Esophagus muscularis mucosa (tissue), 4 donors: ENCODE results near the gene ZFYVE28. TPM values are rescaled to one million over a fixed set of nuclear protein-coding genes. Genes with fewer than 3 reads are reported as not detected.
A peak's percentile ranks its signal among the peaks of the same experiment; 100 is the strongest.

Experiments used
- DNase-seq: peaks from one replicate; pipeline ENCODE4 v3.0.0-alpha.2; 2017; ENCODE audit errors: extremely low spot score
- H3K27ac ChIP-seq, 4 donors: fragments of 200-600 bp; sonication (generic); replicated peaks in 1 of 4; 1 replicate in 3 of 4; 2 replicates in 1 of 4; pipeline ENCODE4 v1.5.1; 2016 to 2019; ENCODE audit warnings: mild to moderate bottlenecking in 1 of 4
- H3K27me3 ChIP-seq, 4 donors: fragments of 200-600 bp; sonication (generic); one replicate each; pipeline versions ENCODE4 v1.5.1 to v1.6.0; 2016 to 2019
- H3K36me3 ChIP-seq, 4 donors: fragments of 200-600 bp; sonication (generic); one replicate each; pipeline ENCODE4 v1.5.1; 2016 to 2019
- H3K4me1 ChIP-seq, 4 donors: fragments of 200-600 bp; sonication (generic); one replicate each; pipeline ENCODE4 v1.5.1; 2016 to 2019
- H3K4me3 ChIP-seq, 4 donors: fragments of 200-600 bp; sonication (generic); 1 replicate in 2 of 4; 2 replicates in 2 of 4; pipeline ENCODE4 v1.5.1; 2016 to 2019; ENCODE audit warnings: mild to moderate bottlenecking in 4 of 4, moderate library complexity in 1 of 4
- H3K9me3 ChIP-seq, 4 donors: fragments of 200-600 bp; sonication (generic); 1 replicate in 3 of 4; 2 replicates in 1 of 4; pipeline ENCODE4 v1.5.1; 2016 to 2019
- CTCF ChIP-seq, 3 experiments: fragments of 200-600 bp in 2 of 3; fragments of 450-650 bp in 1 of 3; sonication (generic) in 2 of 3; IDR thresholded peaks; one replicate each; pipeline ENCODE4 v1.5.1; 2017 to 2019; ENCODE audit warnings: antibody characterized with exemption in 3 of 3, mild to moderate bottlenecking in 2 of 3, moderate library complexity in 1 of 3
- EP300 ChIP-seq: sonication (generic); formaldehyde crosslinking; IDR thresholded peaks from one replicate; pipeline ENCODE4 v1.6.1; 2017; ENCODE audit warnings: antibody characterized with exemption
- POLR2A ChIP-seq: fragments of 450-650 bp; IDR thresholded peaks from one replicate; pipeline ENCODE4 v1.6.1; 2017; ENCODE audit warnings: antibody characterized with exemption, moderate library complexity, mild to moderate bottlenecking, low read depth
- POLR2AphosphoS5 ChIP-seq, 2 donors: sonication (generic); formaldehyde crosslinking; IDR thresholded peaks; one replicate each; pipeline ENCODE4 v1.6.1; 2017; ENCODE audit warnings: antibody characterized with exemption in 2 of 2
- WGBS: methylation state at CpG from one replicate; pipeline ENCODE4 v1.1.5; 2018; 5-methylcytosine and 5-hydroxymethylcytosine counted together
- intact Hi-C: fragments of 100-400 bp; cut with DNase I; formaldehyde crosslinking; loops from one replicate; pipeline ENCODE4 v1.15.1; 2023
- total RNA-seq, 4 donors: library from RNA; depleted of rRNA; stranded (reverse); fragments of >200 nt; gene quantifications; one replicate each; pipeline versions ENCODE4 v1.1.0 to v1.2.1, GENCODE V29; 2016

The ZFYVE28 gene
- total RNA-seq, 4 donors from 2014 or later, result 4.5 to 13.4 (median 8.4) TPM

GRCh38 chr4:2303121-2303685 is 115.2 kb downstream of the ZFYVE28 start:
- Histone ChIP-seq H3K36me3 (peaks cover 0 to 13% (median 6%) of the 10 kb centered on the region in 4 donors), H3K4me1 (peaks cover 0 to 12% (median 6%) of the 10 kb centered on the region in 4 donors), H3K27me3 (no peaks in the 10 kb centered on the region), H3K9me3 (peaks cover 0 to 21% (median 9%) of the 10 kb centered on the region in 4 donors), H3K4me3 (no peak overlapping the region), H3K27ac (no peak overlapping the region)
- WGBS, result 94% methylated on average over 19 of the region's 19 CpGs
- DNase-seq, result peak; percentile 50
- TF ChIP-seq POLR2AphosphoS5 (IDR thresholded peaks at IDR 0.05), result no peak
- TF ChIP-seq POLR2A, result no peak
- no peak for TF ChIP-seq CTCF (IDR thresholded peaks at IDR 0.05)
- TF ChIP-seq EP300, result no peak
- intact Hi-C loops, result no loop called here

GRCh38 chr4:2302387-2303119 is 115.9 kb downstream of the ZFYVE28 start:
- Histone ChIP-seq H3K27ac (no peak overlapping the region), H3K36me3 (peaks cover 0 to 13% (median 6%) of the 10 kb centered on the region in 4 donors), H3K27me3 (no peaks in the 10 kb centered on the region), H3K4me1 (peaks cover 0 to 12% (median 6%) of the 10 kb centered on the region in 4 donors), H3K9me3 (peaks cover 0 to 19% (median 6%) of the 10 kb centered on the region in 4 donors), H3K4me3 (no peak overlapping the region)
- intact Hi-C loops, result no loop called here
- no peak for DNase-seq
- TF ChIP-seq POLR2A (no peak), CTCF (IDR thresholded peaks at IDR 0.05) (no peak), EP300 (no peak), POLR2AphosphoS5 (IDR thresholded peaks at IDR 0.05) (no peak)
- WGBS, result 97% methylated on average over 27 of the region's 28 CpGs

GRCh38 chr4:2301806-2302205 is 116.6 kb downstream of the ZFYVE28 start:
- TF ChIP-seq EP300 (no peak), POLR2AphosphoS5 (IDR thresholded peaks at IDR 0.05) (peak; percentile 11 to 19)
- peaks cover 0 to 14% (median 3%) of the 10 kb centered on the region in 4 donors for H3K9me3 ChIP-seq
- no peaks in the 10 kb centered on the region for H3K27me3 ChIP-seq
- peaks cover 0 to 12% (median 6%) of the 10 kb centered on the region in 4 donors for H3K4me1 ChIP-seq
- WGBS, result 32% methylated on average over 9 of the region's 19 CpGs
- intact Hi-C loops, result no loop called here
- no peak overlapping the region for H3K4me3 ChIP-seq
- no peak for DNase-seq
- no peak overlapping the region for H3K27ac ChIP-seq
- H3K36me3 ChIP-seq, result peaks cover 0 to 15% (median 6%) of the 10 kb centered on the region in 4 donors

- no peak overlapping the region for H3K27ac ChIP-seq
- DNase-seq, result no peak
- intact Hi-C loops, result no loop called here
- no peak overlapping the region for H3K4me3 ChIP-seq
- peaks cover 0 to 12% (median 6%) of the 10 kb centered on the region in 4 donors for H3K4me1 ChIP-seq
- peaks cover 0 to 15% (median 6%) of the 10 kb centered on the region in 4 donors for H3K36me3 ChIP-seq
- 75% methylated on average over 6 of the region's 14 CpGs for WGBS
- no peak for TF ChIP-seq CTCF (IDR thresholded peaks at IDR 0.05)
- no peak for TF ChIP-seq POLR2AphosphoS5 (IDR thresholded peaks at IDR 0.05)
- no peak for TF ChIP-seq POLR2A
- no peak for TF ChIP-seq EP300
- H3K9me3 ChIP-seq, result peaks cover 0 to 11% (median 3%) of the 10 kb centered on the region in 4 donors
- no peaks in the 10 kb centered on the region for H3K27me3 ChIP-seq
These were observed 117.2 kb downstream of the ZFYVE28 start for GRCh38 chr4:2301225-2301642.

GRCh38 chr4:2300431-2301224 is 117.8 kb downstream of the ZFYVE28 start:
- H3K4me1 ChIP-seq, result peaks cover 0 to 12% (median 6%) of the 10 kb centered on the region in 4 donors
- 91% methylated on average over 18 of the region's 37 CpGs for WGBS
- DNase-seq, result no peak
- intact Hi-C loops, result no loop called here
- no peak overlapping the region for H3K27ac ChIP-seq
- peaks cover 0 to 11% (median 3%) of the 10 kb centered on the region in 4 donors for H3K9me3 ChIP-seq
- no peaks in the 10 kb centered on the region for H3K27me3 ChIP-seq
- H3K36me3 ChIP-seq, result peaks cover 0 to 15% (median 6%) of the 10 kb centered on the region in 4 donors
- H3K4me3 ChIP-seq, result no peak overlapping the region
- TF ChIP-seq POLR2A, result no peak
- no peak for TF ChIP-seq CTCF (IDR thresholded peaks at IDR 0.05)
- TF ChIP-seq EP300, result no peak
- no peak for TF ChIP-seq POLR2AphosphoS5 (IDR thresholded peaks at IDR 0.05)
